DMS114 treated with DMSO at 0.1 percent for 48 hours (cell line): ENCODE measurements around the gene PLXNA2.

Source experiments
- DNase-seq: peaks from one replicate; lab custom pipeline; 2025; ENCODE audit not compliant: unreplicated experiment; lab: John Stamatoyannopoulos, UW

PLXNA2 gene

DNA sequence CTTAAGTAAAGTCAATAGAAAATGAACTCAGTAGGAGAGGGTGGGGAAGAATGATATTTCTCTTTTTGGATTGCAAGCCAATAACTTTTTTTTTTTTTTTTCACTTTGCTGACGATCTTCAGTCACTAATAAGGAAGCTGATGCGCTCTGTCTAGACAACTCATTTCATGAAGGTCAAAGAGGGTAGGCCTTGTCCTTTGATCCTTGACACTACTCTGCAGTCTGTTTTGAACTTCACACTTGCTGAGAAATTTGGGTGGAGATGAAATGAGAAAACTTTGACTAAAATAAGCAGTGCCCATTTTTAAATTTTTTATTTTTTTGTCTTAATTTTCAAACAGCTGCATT is 20.9 kb upstream of the PLXNA2 start:
- DNase-seq = no peak

DNA sequence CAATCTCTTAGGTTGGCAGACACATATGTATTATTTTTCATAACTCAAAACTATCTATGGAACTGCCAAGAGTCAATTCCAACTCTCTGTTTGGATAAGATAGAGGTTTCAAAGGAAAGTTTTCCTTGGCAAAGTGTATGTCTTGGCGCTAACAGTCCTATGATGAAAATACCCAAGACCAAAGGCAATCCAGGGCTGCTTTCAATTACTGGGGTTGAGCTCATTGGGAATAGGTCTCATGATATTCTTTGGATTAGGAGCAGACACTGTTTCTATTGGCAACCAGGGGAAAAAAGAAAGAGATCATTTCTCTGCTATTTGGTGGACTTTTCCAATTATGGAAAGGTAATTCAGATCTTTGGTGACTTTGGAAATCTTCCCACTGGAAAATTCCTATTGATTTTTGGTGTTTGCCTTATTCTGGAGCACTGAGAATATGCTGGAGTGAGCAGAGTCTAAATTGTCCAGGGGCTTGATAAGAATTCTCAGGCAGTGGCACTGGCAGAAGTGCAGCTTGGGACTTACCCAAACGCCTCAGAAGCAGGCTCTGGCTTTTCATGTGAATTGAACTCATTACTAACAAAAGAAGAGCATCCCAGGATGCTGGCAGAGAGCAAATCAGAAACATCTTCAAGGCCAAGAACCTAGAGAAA is 20.4 kb upstream of the PLXNA2 start:
- no peak for DNase-seq

DNA sequence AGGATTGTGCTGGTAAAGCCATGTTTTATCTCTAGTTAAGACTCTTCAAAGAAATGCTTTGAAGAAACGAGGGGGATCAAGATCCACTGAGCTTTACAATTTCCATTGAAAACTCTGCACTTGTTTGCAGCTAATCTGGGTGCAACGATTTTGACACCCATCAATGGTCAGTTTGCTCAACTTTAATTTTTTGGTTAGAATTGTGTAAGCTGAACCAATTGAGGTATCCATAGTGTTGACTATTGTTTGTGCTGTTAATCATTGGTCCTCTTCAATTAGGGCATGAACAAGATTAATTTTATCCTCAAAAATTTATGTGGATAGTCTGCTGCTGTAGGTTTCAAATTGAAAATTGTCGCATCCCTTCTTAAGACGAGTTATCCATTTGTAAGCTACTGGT is 17.7 kb upstream of the PLXNA2 start:
- DNase-seq = no peak

DNA sequence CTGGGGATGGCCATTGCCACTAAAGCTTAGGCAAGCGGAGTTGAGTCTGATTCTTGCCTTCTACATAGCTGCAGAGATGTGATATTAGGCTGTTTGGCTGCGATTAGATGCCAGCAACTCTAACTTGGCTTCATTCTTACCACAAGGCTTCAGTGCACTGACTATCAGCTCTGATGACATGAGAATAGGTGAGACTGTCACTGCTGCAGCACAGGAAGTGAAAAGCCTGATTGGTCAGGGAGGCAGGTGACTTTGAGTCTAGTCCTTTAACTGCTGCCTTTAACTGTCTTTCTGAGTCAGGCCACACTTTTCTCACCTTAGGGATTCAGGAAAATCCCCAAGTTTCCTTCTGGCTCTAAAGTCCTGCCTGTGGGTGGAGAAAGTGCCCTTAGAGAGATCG is 14.1 kb upstream of the PLXNA2 start:
- no peak for DNase-seq

DNA sequence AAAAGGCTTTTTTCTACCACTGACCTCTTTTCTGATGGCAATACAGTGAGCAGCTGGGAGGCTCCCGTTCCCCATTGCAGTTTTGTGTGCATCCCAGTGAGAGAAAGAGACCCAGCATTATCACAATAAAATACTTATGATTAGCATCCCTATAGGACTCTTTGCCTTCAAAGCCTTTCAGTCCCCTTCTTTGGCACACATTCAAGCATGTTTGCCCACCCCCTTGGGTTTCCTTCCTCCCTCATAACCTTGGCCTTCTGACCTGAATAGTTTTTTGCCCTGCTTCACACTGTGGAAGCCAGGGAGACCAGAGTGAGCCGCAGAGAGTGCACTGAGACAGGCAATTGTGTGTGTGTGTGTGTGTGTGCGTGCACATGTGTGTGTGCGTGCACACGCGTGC is 13.2 kb upstream of the PLXNA2 start:
- no peak for DNase-seq

DNA sequence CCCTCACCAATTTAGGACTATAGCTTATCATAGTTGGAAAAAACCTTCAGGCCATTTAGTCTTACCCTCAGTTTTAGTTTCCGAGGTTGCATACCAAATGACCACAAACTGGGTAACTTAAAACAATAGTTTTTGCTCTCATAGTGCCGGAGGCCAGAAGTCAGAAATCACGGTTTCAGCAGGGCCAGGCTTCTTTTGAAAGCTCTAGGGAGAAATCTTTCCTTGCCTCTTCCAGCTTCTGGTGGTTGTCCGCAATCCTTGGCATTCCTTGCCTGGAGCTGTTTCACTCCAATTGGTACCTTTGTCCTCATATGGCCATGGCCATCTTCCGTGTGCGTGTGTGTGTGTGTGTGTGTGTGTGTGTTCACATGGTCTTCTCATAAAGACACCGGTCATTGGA is 12.4 kb upstream of the PLXNA2 start:
- no peak for DNase-seq

DNA sequence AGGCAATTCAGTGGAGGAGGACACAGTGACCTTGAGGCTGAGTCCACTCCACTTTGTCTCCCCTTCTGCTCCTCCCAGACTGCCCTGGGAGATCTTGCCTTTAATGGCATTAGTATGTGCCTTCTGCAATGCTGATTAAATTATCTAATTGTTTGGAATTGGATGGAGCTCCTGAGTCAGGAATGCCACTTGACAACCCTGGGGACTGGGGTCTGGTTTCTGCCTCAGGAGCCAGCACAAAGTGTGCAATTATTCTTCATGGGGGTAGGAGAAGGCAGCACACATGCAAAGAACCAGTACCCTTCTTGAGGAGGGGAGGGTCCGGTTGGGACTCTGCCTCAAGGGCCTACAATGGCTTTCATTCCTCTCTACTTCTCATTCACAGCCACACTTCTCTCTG is 11.9 kb upstream of the PLXNA2 start:
- DNase-seq = no peak

DNA sequence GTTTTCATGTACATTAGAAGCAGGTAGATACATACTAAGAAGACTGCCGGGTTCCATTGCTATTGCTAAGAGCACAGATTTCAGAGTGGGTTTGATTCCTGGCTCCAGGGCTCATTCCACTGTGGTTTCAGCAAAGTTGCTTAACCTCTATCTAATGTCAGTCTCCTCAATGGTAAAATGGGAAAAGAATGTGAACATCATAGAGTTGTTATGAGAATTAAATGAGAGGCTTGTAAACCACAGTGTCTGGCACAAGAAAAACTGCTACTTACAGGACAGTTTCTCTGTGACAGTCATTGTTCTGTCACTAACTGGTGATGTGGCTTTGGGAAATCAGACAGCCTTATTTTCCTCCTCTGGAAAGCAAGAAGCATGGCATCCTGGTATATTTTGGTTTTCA is 10.7 kb upstream of the PLXNA2 start:
- DNase-seq = no peak

DNA sequence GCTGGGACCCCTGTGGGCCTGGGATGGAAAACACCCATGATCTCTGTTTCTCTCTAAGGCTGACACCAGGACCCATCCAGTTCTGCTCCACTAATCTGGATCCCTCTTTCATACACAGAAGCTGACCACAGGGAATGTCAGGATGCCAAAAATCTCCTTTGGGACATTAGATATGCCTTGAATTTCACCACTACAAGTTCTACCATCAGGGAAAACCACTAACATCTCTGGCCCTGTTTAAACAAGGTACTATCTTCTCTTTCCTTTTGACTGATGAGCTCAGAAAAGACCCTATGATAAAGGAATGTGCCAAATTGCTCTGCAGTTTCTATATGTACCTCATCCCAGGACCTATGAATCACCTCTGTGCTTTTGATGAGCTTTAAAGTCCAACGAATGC is 10.2 kb upstream of the PLXNA2 start:
- no peak for DNase-seq

DNA sequence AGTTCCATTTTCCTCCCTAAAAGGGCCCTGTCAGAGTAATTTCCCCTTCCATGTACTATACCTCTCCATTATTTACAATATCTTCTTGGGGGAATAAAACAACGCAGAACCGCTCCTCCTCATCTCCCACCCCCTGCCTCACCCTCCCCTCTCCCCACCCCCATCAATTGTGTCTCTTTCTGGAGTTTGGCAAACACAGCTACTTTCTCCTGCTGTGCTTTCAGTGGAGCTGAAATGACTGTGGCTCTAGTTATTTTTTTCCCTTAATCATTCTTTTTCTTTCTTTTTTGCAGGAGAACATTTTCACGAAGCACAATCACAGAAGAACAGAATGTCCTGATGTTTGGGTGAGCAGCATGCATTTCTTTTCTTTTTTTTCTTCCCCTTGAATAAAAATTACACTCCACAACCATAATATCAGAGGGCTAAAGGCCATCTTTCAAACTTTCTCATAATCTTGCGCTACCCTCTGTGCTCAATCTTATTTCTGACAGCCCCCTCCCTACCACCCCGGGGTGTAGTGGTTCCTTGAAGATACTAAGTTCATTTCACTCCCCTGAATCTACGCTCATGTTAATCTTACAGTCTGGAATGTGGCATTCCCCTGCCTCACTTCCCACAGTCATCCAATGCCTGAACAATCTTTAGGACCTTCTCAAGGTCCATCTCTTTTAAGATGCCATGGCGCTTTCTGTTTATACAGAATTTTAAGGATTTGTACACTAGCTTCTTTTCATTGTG is 8.8 kb upstream of the PLXNA2 start:
- DNase-seq = no peak

DNA sequence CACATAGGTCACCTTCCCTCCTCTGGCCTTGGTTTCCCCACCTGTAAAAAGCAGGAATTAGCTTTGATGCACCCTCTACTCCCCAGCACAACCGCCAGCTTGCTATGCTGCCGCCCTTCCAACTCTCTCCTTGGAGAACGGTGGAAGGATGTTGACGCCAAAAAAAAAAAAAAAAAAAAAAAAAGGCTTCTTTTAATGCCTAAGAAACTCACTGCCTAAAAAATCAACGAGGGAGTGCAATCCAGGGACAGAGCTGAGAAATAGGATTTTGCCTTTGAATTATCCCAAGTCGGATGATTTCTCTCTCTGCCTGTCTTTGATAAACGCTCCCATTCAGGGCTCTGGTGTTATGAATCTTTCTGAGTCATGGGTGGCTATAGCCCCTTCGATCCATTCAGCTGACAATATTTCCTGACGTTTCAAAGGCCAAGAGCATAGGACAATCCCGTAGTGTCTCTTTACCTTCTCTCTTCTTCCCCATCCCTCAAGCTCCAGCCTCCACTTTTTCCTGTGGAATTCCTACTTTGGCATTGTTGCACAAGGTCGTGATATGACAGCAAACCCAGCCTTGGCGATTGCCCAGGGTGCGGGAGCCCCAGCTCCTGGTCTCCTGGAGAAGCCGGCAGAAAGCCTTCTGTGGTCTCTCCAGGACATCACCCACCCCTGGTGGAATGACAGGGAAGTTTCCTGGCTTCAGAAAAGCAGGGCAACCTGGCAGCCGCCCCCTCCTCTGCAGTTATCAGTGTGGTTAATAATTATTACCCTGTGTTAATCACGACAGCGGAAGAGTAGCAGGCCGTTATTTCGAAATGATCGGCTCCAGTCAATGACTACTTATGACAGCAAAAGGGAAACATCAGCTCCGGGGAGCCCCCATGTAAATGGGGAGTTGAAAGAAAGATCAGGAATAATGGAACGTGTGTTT is 8.0 kb upstream of the PLXNA2 start:
- DNase-seq = no peak

DNA sequence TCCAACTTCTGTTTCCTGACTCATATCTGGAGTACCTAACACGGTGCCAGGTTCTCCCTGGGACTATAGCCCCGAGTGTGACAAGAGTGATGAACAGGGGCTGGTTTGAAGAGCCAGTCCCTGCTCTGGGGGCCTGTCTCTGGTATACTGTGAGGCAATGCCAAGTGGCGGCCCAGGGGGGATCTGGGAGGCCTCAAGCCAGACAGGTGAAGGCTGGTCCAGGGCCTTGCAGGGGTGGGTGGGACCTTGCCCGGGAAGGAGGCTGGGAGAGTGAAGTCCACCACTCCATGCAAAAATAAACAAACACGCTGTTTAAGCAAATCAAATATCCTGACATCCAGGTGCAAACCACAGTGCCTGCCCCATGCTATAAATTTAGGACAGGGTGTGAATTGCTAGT is 6.8 kb upstream of the PLXNA2 start:
- no peak for DNase-seq

DNA sequence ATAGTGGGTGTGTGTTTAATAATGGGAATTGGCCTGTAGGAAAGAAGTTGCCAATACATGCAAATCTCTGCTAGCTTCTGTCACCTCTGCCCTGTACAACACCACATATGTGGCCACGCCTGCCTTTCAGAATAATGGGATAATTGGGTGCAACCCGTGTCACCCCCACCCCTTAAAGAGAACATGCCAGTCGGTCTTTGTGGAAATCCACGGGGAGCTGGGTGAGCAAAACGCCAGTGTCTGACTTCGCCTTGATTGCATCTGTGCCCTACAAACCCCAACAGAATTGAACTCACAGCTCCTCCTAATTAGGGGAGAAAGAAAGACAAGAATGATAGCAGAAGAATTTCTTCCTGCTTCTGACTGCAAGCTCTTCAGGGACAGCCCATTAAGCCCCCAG is 6.4 kb upstream of the PLXNA2 start:
- DNase-seq = no peak

DNA sequence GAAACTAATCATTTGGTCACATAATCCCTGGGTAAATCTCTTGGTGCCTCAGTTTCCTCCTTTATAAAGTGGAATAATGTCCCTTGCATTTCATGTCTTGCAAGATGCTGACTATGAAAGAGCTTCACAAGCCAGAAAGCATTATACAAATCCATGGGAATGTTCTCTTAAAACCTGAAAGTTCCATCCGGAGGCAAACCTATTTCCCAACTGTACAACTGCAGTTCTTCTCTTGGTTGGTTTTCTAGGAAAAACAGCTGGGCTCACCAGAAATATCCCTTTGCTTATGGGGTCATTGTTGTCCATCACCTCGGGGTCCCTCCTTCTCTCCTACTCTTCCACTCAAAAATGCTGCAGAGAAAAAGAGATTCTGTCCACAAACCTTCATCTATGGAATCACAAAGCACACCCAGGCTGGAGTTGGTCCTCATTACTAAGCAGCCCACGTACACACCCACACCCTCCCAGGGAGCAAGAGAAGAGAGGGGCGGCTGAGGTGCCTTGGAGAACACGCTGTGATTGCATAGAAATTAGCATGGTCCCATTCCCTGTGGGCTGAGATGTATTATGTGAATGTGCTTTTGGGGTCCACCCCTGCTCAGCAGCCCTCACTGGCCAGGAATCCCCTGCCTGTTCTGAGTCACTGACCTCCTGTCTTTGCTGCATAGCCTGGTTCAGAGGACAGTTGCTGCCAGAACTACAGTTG is 5.0 kb upstream of the PLXNA2 start:
- DNase-seq = no peak

DNA sequence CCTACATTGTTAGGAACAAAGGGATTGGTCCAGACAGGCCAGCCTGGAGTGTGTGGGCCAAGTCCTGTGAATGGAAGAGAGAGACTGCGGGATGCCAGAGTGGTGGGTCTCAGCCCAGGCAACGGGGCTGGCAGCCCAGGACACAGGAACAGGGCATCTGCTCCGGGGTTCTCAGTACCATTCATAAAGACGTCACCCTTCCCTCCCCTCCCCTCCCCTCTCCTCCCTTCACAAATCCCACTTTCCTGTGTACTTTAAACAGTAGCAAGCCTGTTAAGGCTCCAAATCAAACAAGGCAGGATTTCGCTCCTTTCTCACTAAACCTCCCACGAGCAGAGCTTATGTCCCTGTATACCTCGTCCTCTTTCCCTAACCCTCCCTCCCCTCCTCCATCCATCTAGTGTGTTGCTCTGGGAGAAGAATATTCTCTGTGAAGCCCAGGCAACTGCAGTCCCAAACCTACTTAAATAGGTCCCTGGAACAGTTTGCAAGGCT is 4.2 kb upstream of the PLXNA2 start:
- no peak for DNase-seq

DNA sequence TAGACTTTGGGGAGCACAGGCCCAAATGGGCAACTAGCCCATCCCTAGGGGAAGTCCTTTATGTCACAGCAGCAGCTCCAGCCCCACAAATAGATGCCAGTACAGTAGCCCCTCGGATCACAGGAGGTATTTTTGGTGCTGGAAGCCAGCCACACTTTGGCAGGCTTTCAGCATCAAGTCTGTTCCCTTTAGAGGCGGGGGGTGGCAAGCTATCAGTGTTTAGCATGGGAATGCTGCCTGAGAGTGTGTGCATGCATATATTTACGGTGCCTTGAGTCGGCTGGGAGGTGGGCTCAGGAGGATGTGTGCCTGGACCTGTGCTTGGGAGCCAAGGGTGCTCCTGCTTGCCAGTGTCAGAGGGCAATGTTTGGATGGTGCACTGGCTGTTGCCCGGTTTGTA is 3.5 kb upstream of the PLXNA2 start:
- no peak for DNase-seq

DNA sequence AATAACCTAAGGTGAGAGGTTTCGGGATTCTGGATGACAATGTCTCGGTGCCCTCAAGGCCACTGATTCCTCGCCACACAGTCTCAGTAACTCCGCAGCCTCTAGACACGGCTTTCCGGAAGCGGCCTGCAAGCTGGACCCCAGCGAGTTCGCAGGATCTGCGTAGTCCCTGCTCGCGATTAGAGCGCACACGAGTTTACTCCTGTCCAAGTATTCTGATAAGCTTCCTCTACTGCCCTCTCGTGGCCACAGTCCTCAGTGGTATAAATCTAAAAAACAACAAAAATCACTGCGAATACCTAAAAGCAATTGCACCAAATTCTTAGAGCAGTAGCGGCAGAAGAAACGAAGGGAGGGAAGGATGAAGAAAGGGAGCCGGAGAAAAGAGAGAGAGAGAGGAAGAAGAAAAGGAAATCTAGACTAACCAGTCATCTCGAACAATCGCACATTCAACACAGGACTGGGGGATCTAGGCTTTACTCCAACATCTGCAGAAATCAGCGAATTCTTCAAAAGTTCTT is 1.1 kb upstream of the PLXNA2 start:
- peak; percentile 80 for DNase-seq

DNA sequence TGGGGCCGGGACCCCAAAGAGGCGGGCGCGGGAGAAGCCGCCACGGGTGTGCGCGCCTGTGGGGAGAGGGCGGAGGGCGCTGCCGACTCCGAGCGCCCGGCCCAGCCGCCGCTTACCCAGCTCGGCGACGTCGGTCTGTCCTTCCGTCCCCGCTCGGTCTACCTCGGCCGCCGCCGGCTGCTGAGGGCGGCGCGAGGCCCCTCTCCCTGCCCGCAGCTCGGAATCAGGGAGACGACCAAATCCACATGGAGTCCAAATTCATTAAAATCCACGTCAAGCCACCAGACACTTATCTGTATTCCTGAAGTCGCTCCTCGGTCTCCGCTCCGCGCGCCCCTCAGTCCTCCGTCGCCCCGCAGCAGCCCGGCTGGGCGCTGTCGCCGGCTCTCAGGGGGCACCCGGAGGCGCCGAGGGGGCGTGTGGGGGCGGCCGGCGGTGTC is 637 bp downstream of the PLXNA2 start:
- DNase-seq = no peak

DNA sequence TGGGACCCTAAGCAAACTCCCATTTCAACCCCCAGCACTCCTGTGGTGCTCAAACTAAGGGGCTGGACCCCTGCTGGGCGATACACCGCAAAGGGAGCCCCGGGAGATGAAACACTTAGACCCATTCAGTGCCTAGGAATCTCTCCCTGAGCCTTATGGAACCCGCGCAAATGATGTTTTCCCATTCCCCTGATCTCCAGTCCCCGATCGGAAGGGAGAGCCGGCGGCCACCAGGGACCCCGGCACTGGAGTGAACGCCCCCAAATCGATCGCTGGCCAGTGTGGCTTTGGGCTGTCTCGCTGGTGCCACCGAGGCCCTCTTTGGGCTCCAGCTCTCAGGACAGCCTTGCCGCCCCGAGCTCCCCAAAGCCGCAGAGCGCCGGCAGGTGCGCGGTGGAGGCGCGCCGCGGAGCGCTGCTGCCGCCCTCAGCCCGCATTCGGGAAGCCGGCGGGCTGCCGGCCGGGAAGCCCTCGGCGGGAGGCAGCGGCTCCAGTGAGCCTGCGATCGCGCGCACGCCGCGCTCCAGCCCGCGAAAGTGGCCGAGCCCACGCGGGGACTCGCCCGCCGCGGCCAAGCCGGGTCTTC is 1.1 kb downstream of the PLXNA2 start:
- DNase-seq = no peak

DNA sequence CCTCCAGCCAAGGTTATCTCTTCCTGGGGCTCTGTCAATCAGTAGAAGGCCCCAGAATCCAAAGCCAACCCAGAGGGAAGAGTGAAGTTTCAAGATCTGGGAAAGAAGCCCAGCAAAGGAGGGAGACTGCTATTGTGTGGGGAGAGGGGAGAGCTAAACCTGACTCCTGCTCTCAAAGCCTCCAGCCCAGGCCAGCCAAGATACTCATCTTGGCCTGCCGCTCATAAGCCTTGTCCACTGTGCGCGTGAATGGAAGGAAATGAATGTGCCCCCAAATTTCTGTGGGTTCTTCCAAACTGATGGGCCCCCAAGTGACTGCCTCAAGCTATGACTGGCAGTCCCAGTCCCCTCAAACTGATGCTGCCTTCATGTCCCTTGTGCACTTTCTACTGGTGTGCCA is 2.0 kb downstream of the PLXNA2 start:
- no peak for DNase-seq

DNA sequence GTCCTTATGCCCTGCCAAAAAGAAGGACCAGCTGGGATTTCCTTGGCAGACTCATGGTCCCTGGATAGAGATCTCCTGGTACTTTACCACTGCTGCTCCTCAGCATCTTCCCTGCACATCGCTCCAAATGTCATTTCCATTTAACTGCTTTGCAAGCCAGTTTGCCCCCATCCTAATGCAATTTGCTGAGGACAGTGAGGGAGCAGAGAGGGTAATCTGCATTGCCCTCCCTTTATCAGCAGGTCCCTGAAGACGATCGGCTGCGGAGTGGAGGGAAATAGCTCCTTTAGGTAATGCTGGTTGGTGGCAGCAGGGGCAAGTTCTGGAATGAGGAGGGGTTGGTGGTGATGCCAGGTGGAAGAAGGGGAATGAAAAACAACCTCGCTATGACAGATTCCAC is 2.7 kb downstream of the PLXNA2 start:
- no peak for DNase-seq
